ENCODE data around the gene ANKUB1.

ANKUB1 gene

DNA sequence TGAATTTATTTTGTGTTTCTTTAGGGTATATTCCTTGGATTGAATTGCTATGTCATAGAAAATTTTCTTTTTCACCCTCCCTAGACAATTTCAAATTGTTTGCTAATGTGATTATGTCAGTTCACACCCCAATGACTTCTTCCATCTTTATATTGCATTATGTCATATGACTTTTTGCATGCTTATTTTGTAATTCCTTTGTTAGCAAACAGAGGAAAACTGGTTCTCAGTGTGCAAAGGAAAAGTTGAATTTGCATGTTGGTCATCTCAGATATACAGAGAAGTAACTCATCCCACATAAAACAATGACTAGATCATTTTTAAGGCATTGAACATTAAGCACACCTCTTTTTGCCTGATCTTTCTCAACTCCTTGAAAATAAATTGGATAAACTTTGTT, 17.3 kb upstream of the ANKUB1 start:
- DNase-seq = no peak

DNA sequence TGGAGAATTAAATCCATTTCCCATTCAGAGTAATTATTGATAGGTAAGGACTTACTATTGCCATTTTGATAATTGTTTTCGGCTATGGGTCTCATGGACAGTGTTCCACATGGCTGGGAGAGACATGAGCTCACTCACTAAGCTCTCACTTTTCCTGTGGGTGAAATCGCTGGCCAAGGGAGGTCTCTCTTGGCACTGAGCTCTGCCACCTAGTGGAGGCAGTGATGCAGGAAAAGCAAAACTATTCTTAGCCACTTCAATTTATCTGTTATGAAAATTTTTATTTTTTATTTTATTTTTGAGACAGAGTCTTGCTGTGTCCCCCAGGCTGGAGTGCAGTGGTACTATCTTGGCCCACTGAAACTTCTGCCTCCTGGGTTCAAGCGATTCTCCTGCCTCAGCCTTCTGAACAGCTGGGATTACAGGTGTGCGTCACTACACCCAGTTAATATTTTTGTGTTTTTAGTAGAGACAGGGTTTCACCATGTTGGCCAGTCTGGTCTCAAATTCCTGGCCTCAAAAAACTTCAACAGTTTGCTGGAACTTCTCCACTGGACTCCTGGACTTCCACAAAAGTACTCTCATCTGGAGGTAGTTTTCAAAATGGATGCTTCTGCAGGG, 16.0 kb upstream of the ANKUB1 start:
- peak in 12 of 14 donors; percentile 4 to 73 (median 50) for DNase-seq

DNA sequence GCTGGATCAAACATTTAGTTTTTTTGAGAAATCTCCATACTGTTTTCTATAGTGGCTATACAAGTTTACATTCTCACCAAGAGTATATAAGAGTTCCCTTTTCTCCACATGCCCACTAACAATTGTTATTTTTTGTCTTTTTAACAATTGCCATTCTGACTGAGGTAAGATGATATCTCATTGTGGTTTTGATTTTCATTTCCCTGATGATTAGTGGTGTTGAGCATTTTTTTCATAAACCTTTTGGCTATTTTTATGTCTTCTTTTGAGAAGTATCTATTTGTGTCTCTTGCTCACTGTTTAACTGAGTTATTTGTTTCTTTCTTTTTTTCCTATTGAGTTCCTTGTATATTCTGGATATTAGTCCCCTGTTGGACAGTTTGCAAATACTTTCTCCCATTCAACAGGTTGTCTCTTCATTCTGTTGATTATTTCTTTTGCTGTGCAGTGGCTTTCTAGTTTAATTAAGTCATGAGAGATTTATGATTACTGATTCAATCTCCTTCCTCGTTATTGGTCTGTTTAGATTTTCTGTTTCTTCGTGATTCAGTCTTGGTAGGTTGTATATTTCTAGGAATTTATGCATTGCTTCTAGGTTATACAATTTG, 13.9 kb upstream of the ANKUB1 start:
- DNase-seq = no peak

DNA sequence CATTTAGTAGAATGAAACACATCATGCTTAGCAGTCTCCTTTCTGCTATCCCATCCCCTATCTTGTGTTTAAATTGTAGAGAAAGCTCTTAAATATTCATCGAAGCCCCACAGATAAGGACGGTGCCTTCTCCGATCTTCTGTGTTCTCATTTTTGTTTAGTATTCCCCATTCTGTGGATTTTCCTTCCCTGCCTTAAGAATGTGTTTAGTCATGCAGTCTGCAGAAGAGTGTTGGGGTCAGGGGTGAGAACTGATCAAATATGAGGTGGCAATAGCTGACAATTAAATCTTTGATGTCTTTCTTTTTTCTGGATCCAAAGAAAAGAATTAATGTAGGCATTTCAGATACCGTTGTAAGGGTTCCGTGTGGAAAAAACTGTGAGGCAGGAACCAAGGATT, 9.3 kb upstream of the ANKUB1 start:
- no peak for DNase-seq

DNA sequence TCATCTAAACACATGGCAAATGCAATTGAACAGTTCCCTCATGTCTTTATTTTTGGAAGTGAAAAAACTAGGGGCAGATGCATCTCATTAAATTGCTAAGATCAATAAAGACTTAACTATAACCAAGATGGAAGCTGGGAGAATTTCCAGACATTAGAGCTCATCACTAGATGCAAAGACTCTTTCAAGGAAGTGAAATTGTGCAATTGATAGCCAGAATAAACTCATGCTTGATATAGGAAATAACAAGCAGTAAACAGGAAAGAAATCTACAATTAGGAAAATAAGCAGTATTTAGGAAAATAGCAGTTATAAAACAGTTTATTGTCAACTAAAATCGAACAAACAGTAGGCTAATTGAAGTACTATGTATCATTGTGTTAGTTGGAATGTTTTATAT, 8.8 kb upstream of the ANKUB1 start:
- no peak for DNase-seq

DNA sequence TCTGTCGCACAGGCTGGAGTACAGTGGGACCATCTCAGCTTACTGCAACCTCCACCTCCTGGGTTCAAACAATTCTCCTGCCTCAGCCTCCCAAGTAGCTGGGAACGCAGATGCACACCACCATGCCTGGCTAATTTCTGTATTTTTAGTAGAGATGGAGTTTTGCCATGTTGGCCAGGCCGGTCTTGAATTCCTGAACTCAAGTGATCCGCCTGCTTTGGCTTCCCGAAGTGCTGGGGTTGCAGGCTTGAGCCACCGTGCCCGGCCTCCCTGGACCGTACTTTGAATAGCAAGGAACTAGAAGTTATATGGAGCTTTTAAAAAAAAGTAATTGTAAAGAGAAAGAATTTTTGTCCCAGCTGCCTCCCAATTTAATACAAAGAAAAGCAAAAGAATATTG, 8.3 kb upstream of the ANKUB1 start:
- no peak for DNase-seq

DNA sequence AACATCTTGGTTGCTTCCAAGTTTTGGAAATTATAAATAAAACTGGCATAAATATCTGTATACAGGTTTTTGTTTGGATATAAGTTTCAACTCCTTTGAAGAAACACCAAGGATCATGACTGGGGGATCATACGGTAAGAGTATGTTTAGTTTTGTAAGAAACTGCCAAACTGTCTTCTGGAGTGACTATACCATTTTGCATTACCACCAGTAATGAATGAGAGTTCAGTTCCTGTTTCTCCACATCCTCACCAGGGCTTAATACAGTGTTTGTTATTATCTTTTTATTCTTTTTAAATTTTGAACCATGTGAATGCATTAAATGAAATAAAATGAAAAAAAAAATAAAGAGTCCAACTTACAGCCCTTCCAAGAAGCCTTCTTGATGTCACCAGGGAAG, 3.7 kb upstream of the ANKUB1 start:
- no peak for DNase-seq

DNA sequence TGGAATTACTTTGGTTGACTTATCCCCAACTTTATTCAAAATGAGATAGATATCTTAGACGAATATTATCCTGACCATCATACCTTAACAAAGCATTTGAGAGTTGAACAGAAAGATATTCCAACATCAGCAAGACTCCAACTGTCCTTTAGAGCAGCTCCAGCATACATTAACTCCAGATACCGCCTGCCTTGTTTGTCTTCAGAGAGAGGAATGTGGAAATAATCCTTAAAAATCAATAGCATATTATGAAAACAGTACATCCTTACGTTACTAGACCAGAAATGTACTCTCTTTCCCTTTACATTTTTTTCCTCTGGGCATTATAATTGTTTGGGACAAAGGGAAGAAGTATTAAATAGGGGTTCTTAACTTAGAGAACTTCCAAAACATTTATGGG, 1.7 kb downstream of the ANKUB1 start:
- DNase-seq = no peak

DNA sequence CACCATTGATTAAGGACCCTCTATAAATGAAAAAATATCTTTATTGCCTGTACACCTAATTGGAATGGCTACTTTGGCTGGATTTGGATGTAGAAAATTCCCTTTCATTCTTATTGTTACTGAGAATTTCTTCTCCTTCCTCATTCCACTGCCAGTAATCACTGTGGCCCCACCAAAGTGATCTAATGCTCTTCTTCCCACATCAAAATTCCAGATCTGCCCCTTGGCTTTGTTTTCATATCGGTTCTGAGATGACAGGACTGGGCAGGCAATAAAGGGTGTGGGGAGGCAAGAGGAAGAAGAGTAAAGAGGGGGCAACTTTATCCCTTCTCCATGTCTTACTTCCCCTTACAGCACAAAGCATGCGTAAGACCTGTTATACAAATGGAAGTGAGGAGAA, 2.1 kb downstream of the ANKUB1 start:
- DNase-seq = no peak

DNA sequence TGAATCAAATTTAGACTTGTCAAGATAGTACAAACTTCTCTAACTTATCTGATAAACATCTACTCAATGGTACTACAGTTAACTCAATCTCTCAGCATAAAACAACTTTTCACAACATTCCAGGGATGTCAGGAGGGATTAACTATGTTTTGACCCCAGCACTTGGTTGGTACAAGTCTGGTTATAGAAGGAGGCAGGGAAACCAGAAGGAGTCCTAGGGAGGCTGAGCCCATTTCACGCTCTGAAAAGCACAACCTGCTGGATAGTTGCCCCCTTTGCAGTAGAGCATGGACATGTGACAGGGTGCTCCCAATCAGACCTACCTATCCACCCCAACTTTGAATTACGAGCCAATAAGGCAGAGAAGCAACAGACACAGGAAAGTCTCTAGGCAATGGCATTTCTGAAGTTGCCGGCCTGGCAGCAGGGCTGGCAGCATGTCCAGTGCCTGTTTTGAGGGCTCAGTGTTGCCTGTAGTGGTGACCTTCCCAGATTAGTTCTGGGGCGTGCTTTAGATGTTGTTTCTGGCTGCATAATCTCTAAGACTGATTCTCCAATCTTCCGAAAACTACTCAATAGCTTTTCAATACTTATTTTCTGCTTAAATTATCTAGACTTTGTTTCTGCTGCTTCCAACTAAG, 8.2 kb downstream of the ANKUB1 start:
- DNase-seq = no peak

DNA sequence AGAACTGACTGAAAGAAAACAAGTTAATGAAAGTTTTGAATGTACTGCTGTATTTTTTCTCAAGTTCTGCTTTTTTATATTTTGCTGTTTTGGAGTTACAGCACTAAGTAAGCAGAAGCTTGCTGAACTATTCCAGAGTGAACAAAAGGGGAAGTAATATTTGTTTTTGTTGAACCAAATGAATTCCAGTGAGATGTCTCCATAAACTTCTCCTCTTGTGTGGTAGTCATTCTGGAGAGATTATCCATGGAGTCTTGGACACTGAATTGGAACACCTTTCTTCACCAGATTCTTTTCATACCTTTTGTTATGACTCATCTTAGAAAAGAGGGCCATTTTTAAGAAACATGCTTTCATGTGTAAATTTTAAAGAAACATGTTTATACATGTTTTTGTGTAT, 8.8 kb downstream of the ANKUB1 start:
- DNase-seq = no peak

DNA sequence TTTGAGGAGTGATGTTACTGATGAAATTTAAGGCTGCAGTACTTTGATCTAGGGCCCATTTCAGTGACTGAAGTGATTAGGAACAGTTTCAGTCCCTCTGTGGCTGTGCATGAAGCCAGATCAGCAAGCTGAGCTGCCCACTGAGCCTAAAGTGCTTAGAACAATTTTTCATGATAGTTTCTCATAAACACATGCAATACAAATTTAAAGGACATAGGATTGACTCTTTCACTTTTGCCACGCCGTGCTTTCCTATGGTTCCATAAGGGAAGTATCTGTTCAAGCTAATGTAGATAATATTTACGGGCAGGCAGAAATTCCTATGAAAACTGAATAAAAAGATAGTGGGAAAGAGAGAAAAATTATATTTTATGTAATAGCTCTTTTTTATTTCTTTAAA, 10.6 kb downstream of the ANKUB1 start:
- DNase-seq = no peak

DNA sequence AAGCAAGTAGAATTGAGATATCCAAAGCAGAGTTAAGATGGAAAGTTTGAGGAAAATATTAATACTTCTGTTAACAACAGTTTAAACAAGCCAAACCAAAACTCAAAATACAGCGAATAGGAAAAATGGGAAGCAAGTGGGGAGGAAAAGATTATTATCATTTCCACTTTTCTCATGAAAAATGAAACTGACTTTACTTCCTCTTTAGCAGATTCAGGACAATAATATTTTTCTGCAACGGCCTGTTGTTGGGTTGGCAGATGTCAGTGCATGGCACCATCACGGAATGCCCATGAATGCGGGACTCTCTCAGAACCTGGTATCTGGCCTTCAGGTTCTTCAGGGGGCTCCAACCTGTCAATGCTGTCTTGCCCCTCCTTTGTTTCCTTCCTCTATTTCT, 11.1 kb downstream of the ANKUB1 start:
- no peak for DNase-seq

DNA sequence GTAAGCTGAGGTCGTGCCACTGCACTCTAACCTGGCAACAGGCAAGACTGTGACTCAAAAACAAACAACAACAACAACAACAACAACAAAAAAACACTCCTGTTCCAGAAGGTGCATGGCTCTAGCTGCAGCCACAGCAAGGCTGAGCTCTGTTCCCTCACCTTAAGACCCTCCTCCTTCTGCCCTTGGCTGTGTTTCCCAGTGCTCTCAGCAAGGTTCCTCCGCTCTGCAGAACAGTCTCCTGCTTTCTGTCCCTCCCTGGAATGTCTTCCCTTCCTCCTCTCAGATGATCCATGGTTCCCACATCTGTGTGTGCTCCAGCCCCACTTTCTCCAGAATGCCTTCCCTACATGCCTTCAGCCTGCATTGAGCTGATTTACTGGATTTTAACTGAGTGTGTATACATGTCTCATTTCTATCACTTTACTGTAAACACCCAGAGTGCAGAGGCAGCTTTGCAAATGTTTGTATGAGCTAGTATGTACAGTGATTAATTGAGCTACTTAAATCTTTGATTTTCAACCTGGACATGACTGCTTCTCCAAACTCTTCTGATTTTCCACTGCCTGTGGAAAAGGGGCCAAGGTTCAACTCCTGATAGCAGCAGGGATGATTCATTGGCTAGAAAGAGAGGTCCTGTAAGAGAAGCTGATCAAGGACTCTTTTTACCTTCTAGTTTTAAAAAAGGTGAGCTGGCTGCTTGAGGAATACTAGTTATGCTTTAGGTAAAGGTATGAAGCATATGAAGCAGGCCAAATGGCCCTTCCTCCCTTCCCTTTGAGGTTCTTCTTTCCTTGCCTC, 14.7 kb downstream of the ANKUB1 start:
- DNase-seq = no peak

DNA sequence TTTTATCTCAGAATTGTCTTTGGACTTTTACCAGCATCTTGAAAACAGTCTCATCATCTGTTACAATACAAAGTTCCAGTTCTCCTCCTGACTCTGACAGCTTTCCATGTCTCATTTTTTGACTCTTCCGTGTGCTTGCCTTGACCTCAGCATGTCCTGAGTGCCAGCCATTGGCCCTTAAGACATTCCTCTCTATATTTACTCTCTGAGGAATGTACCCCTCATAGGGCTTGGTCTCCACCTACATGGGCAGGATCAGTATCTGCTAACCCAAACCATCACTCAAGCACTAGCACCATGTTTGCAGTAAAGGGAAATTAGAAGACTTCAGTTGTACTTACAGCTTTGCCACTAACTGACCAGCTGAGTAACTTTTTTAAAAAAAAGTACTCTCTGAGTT, 16.2 kb downstream of the ANKUB1 start:
- DNase-seq = no peak

DNA sequence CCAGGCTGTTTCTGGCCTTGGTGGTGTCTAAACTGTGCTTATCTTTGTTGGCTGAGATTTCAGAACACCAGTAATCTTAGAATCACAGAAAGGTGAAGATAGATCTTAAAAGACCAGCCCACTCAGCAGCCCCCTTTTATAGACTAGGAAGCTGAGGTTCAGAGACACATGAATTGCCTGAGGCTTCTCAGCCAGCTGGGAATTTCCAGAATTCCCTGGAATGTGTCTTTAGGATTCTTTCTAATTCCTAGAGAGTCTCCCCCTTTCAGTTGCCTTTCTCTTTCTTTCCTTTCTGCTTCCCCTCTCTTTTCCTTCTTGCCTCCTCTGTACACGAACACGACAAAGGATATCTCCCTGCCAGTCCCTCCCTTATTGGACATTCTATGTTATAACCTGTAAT, 19.5 kb downstream of the ANKUB1 start:
- no peak for DNase-seq

DNA sequence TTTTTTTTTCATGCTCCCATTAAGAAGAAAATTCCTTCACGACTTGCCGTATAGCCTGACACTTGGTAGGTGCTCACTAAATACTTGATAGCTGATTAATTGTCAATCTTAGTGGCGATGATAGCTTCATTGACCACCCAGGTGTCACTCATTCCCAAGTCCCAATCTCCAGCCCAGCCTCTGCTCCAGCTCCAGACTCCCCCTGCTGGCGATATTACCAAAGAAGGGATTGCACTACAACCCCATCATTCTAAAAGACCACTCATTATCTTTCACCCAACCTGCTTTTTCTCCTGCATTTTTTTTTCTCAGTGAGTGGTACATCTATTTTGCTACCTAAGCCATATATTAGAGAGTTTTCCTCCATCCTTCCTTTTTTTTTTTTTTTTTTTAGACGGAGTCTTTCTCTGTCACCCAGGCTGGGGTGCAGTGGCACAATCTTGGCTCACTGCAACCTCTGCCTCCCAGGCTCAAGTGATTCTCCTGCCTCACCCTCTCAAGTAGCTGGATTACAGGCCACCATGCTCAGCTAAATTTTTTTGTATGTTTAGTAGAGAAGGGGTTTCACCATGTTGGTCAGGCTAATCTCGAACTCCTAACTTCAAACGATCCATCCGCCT, 20.6 kb downstream of the ANKUB1 start:
- DNase-seq = peak in 2 of 14 donors; percentile 4 to 10

DNA sequence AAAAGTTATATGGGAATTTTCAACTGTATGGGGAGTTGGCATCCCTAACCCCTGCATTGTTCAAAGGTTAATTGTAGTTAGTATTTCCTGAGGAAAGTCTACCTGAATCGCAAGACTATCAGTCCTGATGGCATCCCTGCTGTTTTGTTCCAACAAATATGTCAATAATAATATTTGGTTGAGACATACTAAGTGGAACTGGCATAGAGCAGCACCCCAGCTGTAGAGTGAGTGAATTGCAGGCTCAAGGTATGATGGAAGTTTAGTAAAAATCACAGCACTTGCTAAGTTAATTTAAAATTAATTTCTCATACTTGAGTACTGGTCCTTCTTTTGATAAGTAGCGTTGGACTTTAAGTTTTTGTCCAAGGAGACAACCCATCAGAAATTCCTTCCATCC, 22.1 kb downstream of the ANKUB1 start:
- DNase-seq = no peak

DNA sequence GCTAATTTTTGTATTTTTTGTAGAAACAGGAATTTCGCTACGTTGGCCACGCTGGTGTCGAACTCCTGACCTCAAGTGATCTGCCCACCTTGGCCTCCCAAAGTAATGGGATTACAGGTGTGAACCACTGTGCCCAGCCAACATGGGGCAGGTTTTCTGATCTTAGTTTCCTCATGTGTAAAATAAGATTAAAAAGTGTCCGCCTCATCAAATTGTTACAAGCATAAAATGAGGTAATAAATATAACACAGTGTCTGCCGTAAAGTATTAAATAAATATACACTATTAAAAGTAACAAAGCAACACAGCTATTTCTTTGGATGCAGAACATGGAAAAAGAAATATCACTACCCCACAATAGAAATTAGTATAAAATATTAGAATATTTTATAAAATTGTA, 23.6 kb downstream of the ANKUB1 start:
- DNase-seq = no peak

DNA sequence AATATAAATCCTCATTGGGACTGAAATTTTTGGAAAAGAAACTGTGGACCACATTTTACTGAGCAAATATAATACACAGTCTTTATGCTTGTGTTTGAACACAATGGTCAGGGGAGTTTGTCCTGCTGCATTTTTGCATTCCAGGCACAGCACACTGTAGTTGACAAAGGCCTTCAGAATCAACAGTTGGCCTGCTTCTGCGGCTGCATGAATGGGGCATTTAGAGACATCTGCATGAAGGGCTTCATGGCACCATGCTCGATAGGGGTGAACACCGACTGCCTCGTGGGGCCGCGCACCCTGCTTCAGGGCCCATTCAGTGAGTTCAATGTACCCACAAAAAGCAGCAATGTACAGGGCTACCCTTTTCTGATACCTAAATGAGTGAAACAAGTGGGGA, 24.6 kb downstream of the ANKUB1 start:
- DNase-seq = peak in 12 of 14 donors; percentile 7 to 75 (median 58)

DNA sequence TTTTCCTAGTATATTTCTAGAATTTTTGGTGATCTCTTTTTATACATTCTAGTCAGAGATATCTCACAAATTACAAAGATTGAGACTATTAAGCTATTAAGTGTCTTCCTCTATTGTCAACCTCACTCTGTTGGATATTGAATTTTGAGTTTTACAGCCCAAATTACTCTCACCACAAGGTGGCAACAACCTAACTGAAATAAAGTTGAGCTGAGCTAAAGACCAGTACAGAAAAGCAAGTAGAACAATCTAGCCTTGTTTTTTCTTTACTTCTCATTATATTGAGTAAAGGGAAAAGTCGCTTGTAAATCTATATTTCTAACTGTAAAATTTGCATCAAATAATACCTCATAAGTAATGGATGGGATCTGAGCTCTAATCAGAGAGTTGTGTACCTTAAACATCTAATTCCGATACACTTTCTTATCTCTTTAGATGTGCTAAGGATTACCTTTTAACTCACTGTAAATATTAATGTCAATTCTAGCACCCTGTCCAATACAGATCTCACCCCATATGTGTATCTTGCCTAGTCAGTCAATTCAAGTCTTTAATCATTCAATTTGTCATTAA, 26.5 kb downstream of the ANKUB1 start:
- peak in 2 of 14 donors; percentile 3 to 4 for DNase-seq

DNA sequence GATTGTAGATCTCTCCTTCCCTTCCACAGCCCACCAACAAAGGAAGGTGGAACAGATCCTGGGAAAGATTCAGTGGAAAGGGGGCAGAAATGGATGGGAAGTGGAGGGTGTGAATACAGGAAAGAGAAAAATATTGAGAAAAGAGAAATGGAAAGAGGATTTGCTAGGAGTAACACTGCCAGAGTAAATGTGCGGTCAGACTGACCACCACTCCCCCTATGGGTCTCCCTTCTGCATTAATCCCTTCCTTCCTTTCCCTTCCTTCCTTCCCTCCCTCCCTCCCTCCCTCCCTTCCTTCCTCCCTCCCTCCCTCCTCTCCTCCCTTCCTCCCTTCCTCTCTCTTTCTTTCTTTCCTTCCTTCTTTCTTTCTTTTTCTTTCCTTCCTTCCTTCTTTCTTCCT, 28.1 kb downstream of the ANKUB1 start:
- no peak for DNase-seq

All from C1 segment of cervical spinal cord (tissue), 14 donors.